Fibroblast of skin of left biceps (primary cell): ENCODE data around the gene KCTD15.
A peak's percentile ranks its signal among the peaks of the same experiment; 100 is the strongest.

Experiments used
- DNase-seq, 2 experiments: peaks; one replicate each; pipeline ENCODE4 v3.0.0-alpha.2; 2013; ENCODE audit warnings: low read depth in 2 of 2

Gene KCTD15

GRCh38 chr19:33795370-33796163 is 1.1 kb upstream of the KCTD15 start:
- DNase-seq = peak; percentile 62 to 76

GRCh38 chr19:33797802-33798671 is 1.4 kb downstream of the KCTD15 start:
- DNase-seq = no peak

- DNase-seq = no peak
Observed at GRCh38 chr19:33798681-33799111, 2.0 kb downstream of the KCTD15 start.

- DNase-seq = no peak
Observed at GRCh38 chr19:33799476-33799875, 2.8 kb downstream of the KCTD15 start.

- no peak for DNase-seq
Observed at GRCh38 chr19:33800012-33800680, 3.5 kb downstream of the KCTD15 start.

GRCh38 chr19:33801411-33801810 is 4.7 kb downstream of the KCTD15 start:
- DNase-seq = no peak

- DNase-seq = no peak
Observed at GRCh38 chr19:33802001-33802400, 5.3 kb downstream of the KCTD15 start.

GRCh38 chr19:33802801-33803200 is 6.1 kb downstream of the KCTD15 start:
- no peak for DNase-seq

GRCh38 chr19:33803383-33803782 is 6.7 kb downstream of the KCTD15 start:
- no peak for DNase-seq

- no peak for DNase-seq
Observed at GRCh38 chr19:33804021-33804799, 7.5 kb downstream of the KCTD15 start.

GRCh38 chr19:33805313-33805712 is 8.6 kb downstream of the KCTD15 start:
- no peak for DNase-seq

GRCh38 chr19:33805840-33806433 is 9.3 kb downstream of the KCTD15 start:
- no peak for DNase-seq

- DNase-seq = no peak
Observed at GRCh38 chr19:33806434-33806881, 9.8 kb downstream of the KCTD15 start.

- DNase-seq = no peak
Observed at GRCh38 chr19:33808399-33808798, 11.7 kb downstream of the KCTD15 start.

GRCh38 chr19:33809960-33810359 is 13.3 kb downstream of the KCTD15 start:
- no peak for DNase-seq

GRCh38 chr19:33810821-33811220 is 14.2 kb downstream of the KCTD15 start:
- no peak for DNase-seq

- no peak for DNase-seq
Observed at GRCh38 chr19:33811246-33811645, 14.6 kb downstream of the KCTD15 start.

GRCh38 chr19:33811736-33812387 is 15.2 kb downstream of the KCTD15 start:
- no peak for DNase-seq

- DNase-seq = no peak
Observed at GRCh38 chr19:33812388-33813330, 16.0 kb downstream of the KCTD15 start.
